HepG2 (cell line): ENCODE data around the gene RNU7-1. TPM values are rescaled to one million over a fixed set of nuclear protein-coding genes. Genes with fewer than 3 reads are reported as not detected.

Experiments
- ELF3 ChIP-seq: IDR thresholded peaks from 2 replicates; pipeline ENCODE4 v1.6.1; 2016; ENCODE audit warnings: missing genetic modification reagents, missing compliant biosample characterization
- MED13 ChIP-seq: sonication (generic); formaldehyde crosslinking; IDR thresholded peaks from 2 replicates; pipeline ENCODE4 v1.5.0; 2020; ENCODE audit warnings: missing genetic modification reagents
- MLX ChIP-seq: IDR thresholded peaks from 2 replicates; pipeline ENCODE4 v1.6.1; 2016
- PHF8 ChIP-seq: sonication (generic); formaldehyde crosslinking; IDR thresholded peaks from 2 replicates; pipeline ENCODE4 v1.5.0; 2020; ENCODE audit warnings: missing genetic modification reagents
- RELA ChIP-seq: sonication (generic); formaldehyde crosslinking; IDR thresholded peaks from 2 replicates; pipeline ENCODE4 v1.4.0; 2020; ENCODE audit warnings: missing genetic modification reagents
- SIX1 ChIP-seq: sonication (generic); formaldehyde crosslinking; IDR thresholded peaks from 2 replicates; pipeline ENCODE4 v1.4.0; 2020; ENCODE audit warnings: missing genetic modification reagents, borderline replicate concordance
- ZNF138 ChIP-seq: sonication (generic); formaldehyde crosslinking; IDR thresholded peaks from 2 replicates; pipeline ENCODE4 v1.5.0; 2020; ENCODE audit warnings: mild to moderate bottlenecking, low read depth, missing genetic modification reagents
- ZNF318 ChIP-seq: sonication (generic); formaldehyde crosslinking; IDR thresholded peaks from 2 replicates; pipeline ENCODE4 v1.4.0; 2020; ENCODE audit warnings: mild to moderate bottlenecking, missing genetic modification reagents
- ZNF674 ChIP-seq: sonication (generic); formaldehyde crosslinking; IDR thresholded peaks from 2 replicates; pipeline ENCODE4 v1.5.0; 2020; ENCODE audit warnings: low read depth, mild to moderate bottlenecking, missing genetic modification reagents
- ZNF83 ChIP-seq: sonication (generic); formaldehyde crosslinking; IDR thresholded peaks from 2 replicates; pipeline ENCODE4 v1.4.0; 2020; ENCODE audit warnings: missing genetic modification reagents, mild to moderate bottlenecking, borderline replicate concordance
- polyA plus RNA-seq, 8 experiments: library from polyadenylated mRNA; depleted of rRNA in 3 of 8; stranded (reverse) in 7 of 8; unstranded in 1 of 8; fragments of >200 nt; fragmentation: Illumina TruSeq in 4 of 8; extraction: Trizol in 4 of 8; gene quantifications; 2 replicates each; pipeline versions ENCODE4 v1.2.1 to v1.2.3, GENCODE V29; 2011 to 2016; ENCODE audit warnings: low read depth in 4 of 8, missing spikeins in 1 of 8, mixed read lengths in 1 of 8; ENCODE audit not compliant: insufficient read depth in 1 of 8
- total RNA-seq, 5 experiments: library from RNA; depleted of rRNA; stranded (reverse); fragments of >200 nt; fragmentation: Illumina TruSeq; extraction: Trizol; gene quantifications; 2 replicates each; pipeline ENCODE4 v1.2.3, GENCODE V29; 2016; ENCODE audit warnings: low read depth in 1 of 5
- TF ChIP-seq, protein P1 (sequence below): sonication (generic); formaldehyde crosslinking; IDR thresholded peaks from 2 replicates; pipeline ENCODE4 v1.4.0; 2020; ENCODE audit warnings: missing genetic modification reagents, borderline replicate concordance
- TF ChIP-seq, protein P2 (sequence below): sonication (generic); formaldehyde crosslinking; IDR thresholded peaks from 2 replicates; pipeline ENCODE4 v1.5.1; 2020; ENCODE audit warnings: mild to moderate bottlenecking, moderate library complexity, missing genetic modification reagents

The RNU7-1 gene
- total and polyA plus RNA-seq, 2 of the 13 experiments (the other 11 are each of a cell fraction or from before 2014, with no cell fraction given) = not detected

DNA sequence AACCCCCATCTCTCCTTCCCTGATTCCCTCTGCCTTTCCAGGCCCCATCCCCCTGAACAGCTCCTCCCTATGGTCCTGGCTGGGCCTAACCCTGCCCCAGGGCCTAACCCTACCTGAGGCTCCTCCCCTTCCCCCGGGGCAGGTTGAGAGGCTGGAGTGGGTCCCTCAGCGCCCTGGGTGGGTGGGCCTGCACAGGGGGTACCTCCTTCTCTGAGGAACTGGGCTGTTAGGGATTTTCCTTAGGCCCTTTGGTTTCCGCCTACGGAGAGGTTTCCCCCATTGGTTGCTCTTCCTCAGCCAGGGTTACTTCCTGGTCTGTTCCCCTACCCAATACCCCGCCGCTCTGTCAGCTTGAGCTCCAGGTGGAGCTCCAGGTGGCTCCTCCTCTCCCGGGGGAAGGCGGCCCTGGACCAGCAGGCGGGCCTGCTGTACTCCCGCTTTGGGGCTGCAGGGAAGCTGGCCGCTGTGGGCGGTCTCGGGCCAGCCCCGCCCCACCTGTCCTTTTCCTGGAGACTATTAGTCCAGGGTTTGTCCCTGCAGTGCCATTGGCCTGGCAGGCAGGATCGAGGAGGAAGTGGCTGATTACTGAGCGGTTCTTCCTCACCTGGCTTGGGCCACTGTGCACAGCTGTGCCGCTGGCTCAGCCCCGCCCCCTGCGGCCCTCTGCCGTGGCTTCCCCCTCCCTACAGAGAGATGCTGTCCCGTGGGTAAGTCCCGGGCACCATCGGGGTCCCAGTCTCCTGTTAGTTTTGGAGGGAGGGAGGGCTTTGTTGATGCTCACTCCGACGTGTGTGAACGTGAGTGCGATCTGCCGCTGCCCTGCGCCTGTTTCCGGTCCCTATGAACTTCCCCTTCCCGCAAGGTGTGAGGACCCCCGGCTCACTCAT lies 2.7 kb downstream of the RNU7-1 start (continued):
- TF ChIP-seq ZNF318 (CRISPR knock-in tag) (no peak), ZNF138 (CRISPR knock-in tag) (no peak), ZNF83 (CRISPR knock-in tag) (peak; percentile 75; the same call in 1 of the 2 replicates), MLX (CRISPR knock-in tag) (peak; percentile 14; the same call in 1 of the 2 replicates), RELA (peak; percentile 48; the same call in 1 of the 2 replicates), ZNF674 (no peak), SIX1 (CRISPR knock-in tag) (no peak), PHF8 (CRISPR knock-in tag) (peak; percentile 48), ELF3 (peak; percentile 92), MED13 (CRISPR knock-in tag) (0 out of 2 replicates have a peak, but pooled peaks have one; percentile 30)
- TF ChIP-seq, protein P1, sequence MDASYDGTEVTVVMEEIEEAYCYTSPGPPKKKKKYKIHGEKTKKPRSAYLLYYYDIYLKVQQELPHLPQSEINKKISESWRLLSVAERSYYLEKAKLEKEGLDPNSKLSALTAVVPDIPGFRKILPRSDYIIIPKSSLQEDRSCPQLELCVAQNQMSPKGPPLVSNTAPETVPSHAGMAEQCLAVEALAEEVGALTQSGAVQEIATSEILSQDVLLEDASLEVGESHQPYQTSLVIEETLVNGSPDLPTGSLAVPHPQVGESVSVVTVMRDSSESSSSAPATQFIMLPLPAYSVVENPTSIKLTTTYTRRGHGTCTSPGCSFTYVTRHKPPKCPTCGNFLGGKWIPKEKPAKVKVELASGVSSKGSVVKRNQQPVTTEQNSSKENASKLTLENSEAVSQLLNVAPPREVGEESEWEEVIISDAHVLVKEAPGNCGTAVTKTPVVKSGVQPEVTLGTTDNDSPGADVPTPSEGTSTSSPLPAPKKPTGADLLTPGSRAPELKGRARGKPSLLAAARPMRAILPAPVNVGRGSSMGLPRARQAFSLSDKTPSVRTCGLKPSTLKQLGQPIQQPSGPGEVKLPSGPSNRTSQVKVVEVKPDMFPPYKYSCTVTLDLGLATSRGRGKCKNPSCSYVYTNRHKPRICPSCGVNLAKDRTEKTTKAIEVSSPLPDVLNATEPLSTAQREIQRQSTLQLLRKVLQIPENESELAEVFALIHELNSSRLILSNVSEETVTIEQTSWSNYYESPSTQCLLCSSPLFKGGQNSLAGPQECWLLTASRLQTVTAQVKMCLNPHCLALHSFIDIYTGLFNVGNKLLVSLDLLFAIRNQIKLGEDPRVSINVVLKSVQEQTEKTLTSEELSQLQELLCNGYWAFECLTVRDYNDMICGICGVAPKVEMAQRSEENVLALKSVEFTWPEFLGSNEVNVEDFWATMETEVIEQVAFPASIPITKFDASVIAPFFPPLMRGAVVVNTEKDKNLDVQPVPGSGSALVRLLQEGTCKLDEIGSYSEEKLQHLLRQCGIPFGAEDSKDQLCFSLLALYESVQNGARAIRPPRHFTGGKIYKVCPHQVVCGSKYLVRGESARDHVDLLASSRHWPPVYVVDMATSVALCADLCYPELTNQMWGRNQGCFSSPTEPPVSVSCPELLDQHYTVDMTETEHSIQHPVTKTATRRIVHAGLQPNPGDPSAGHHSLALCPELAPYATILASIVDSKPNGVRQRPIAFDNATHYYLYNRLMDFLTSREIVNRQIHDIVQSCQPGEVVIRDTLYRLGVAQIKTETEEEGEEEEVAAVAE (CRISPR knock-in tag) = peak; percentile 48; the same call in 1 of the 2 replicates
- TF ChIP-seq, protein P2, sequence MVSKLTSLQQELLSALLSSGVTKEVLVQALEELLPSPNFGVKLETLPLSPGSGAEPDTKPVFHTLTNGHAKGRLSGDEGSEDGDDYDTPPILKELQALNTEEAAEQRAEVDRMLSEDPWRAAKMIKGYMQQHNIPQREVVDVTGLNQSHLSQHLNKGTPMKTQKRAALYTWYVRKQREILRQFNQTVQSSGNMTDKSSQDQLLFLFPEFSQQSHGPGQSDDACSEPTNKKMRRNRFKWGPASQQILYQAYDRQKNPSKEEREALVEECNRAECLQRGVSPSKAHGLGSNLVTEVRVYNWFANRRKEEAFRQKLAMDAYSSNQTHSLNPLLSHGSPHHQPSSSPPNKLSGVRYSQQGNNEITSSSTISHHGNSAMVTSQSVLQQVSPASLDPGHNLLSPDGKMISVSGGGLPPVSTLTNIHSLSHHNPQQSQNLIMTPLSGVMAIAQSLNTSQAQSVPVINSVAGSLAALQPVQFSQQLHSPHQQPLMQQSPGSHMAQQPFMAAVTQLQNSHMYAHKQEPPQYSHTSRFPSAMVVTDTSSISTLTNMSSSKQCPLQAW (CRISPR knock-in tag) = no peak
